Skeletal muscle satellite cell (primary cell): Measurements from ENCODE around the gene CYFIP1.

ENCODE experiments used
- H3K27me3 ChIP-seq: 2 replicates; pipeline ENCODE4 v1.7.0; 2013; ENCODE audit warnings: low read length; ENCODE audit not compliant: control insufficient read depth, insufficient read depth
- H3K36me3 ChIP-seq: 2 replicates; pipeline ENCODE4 v1.7.0; 2013; ENCODE audit warnings: mild to moderate bottlenecking, control low read depth, low read length; ENCODE audit not compliant: insufficient read depth
- H3K4me1 ChIP-seq: 2 replicates; pipeline ENCODE4 v1.7.0; 2013; ENCODE audit warnings: low read length; ENCODE audit not compliant: control insufficient read depth, insufficient read depth
- H3K4me2 ChIP-seq: 2 replicates; pipeline ENCODE4 v1.7.0; 2013; ENCODE audit warnings: mild to moderate bottlenecking, low read length
- H3K4me3 ChIP-seq: 2 replicates; pipeline ENCODE4 v1.7.0; 2013; ENCODE audit warnings: low read length
- H3K9ac ChIP-seq: 2 replicates; pipeline ENCODE4 v1.7.0; 2013; ENCODE audit warnings: mild to moderate bottlenecking, low read depth, low read length, moderate library complexity
- H3K9me3 ChIP-seq: replicated peaks from 2 replicates; pipeline ENCODE4 v1.7.0; 2013; ENCODE audit warnings: mild to moderate bottlenecking, control low read depth, low read length

Gene CYFIP1

DNA sequence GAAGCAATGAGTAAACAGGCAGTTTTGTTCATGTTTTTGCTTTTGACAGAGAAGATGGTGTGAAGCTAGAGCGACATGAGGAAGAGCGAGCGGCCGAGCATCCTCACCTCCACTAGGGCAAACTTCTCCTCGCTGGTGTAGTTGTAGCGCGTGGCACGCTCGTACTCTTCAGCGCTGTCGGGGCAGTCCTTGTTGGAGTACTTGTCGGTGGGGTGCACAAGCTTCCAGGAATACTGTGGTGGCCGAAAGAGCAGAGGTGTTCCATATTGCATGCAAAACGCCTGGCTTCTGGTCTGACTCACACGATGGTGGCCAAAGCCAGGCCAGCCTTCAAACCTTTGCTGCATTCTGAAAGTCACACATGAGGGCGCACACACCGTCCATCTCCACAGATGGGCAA lies 54.3 kb downstream of the CYFIP1 start:
- Histone ChIP-seq H3K36me3 (peaks cover 20% of the 10 kb centered on the region), H3K9me3 (no peaks in the 10 kb centered on the region), H3K4me3 (no peak overlapping the region), H3K9ac (no peak overlapping the region), H3K4me2 (no peak overlapping the region), H3K4me1 (peaks cover 7% of the 10 kb centered on the region), H3K27me3 (no peaks in the 10 kb centered on the region)

DNA sequence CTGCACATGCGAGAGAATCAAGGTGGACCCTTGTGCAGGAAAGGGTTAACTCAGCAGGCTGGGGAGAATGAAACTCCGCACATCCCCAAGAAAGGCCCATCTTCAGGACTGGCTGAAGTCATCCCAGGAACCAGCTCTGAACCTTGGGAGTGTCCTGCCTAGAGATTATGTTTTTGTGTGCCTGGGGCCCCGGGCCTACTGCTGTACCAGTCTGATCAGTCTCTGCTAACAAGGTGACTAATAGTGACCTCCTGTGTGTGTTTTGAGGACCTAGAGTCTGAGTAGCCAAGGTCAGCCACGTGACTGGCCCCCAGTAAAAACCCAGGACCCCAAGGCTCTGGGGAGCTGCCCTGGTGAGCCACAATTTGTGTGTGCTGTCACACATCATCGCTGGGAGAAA lies 58.2 kb downstream of the CYFIP1 start:
- Histone ChIP-seq H3K9me3 (peaks cover 3% of the 10 kb centered on the region), H3K4me3 (no peak overlapping the region), H3K36me3 (peaks cover 32% of the 10 kb centered on the region), H3K4me2 (no peak overlapping the region), H3K4me1 (no peaks in the 10 kb centered on the region), H3K9ac (no peak overlapping the region), H3K27me3 (no peaks in the 10 kb centered on the region)

DNA sequence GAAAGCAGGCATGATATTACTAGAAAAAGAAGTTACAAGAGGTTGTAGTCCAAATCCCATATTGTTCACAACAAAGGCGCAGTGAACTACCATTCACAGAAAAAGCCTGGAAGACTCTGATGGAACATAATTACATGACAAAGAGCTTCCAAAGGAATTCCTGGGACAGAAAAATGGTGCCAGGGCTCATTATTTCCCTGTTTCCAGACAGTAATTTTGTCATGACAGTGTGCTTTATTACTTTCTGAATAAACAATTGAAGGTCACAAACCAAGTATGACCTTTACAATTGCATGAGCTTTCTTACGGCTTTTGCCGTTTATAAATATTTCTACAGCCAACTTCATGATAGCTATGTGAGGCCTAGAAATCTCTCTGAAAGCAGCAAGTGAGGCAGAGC lies 61.0 kb downstream of the CYFIP1 start:
- Histone ChIP-seq H3K4me1 (no peaks in the 10 kb centered on the region), H3K4me3 (no peak overlapping the region), H3K9ac (no peak overlapping the region), H3K9me3 (peaks cover 3% of the 10 kb centered on the region), H3K36me3 (peaks cover 43% of the 10 kb centered on the region), H3K27me3 (no peaks in the 10 kb centered on the region), H3K4me2 (no peak overlapping the region)

GRCh38 chr15:22918596-22919140 lies 61.5 kb downstream of the CYFIP1 start:
- Histone ChIP-seq H3K9ac (no peak overlapping the region), H3K9me3 (peaks cover 3% of the 10 kb centered on the region), H3K4me3 (no peak overlapping the region), H3K4me1 (no peaks in the 10 kb centered on the region), H3K36me3 (peaks cover 48% of the 10 kb centered on the region), H3K4me2 (no peak overlapping the region), H3K27me3 (no peaks in the 10 kb centered on the region)

DNA sequence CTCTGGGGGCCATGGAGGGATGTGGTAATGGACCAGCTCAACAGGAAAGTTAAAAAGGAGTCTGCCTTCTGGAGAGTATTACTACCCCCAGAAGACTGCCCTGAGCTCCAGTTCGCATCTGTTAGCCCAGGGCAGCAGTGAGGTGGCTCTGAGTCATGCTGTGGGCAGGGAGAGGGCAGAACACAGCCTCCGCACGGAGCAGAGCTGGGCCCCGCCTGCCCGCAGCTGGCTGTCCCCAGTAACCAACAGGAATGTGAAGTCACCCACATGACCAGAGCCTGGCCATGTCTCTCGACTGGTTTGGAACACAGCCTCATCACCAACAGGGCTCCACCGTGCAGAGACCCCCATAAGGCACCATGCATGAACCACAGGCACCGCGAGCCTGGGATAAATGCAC lies 62.1 kb downstream of the CYFIP1 start:
- Histone ChIP-seq H3K4me2 (no peak overlapping the region), H3K36me3 (peaks cover 51% of the 10 kb centered on the region), H3K9me3 (peaks cover 3% of the 10 kb centered on the region), H3K9ac (no peak overlapping the region), H3K27me3 (no peaks in the 10 kb centered on the region), H3K4me1 (no peaks in the 10 kb centered on the region), H3K4me3 (no peak overlapping the region)

GRCh38 chr15:22917556-22917955 lies 62.6 kb downstream of the CYFIP1 start:
- Histone ChIP-seq H3K4me2 (no peak overlapping the region), H3K36me3 (peaks cover 56% of the 10 kb centered on the region), H3K9me3 (peaks cover 3% of the 10 kb centered on the region), H3K9ac (no peak overlapping the region), H3K27me3 (no peaks in the 10 kb centered on the region), H3K4me1 (no peaks in the 10 kb centered on the region), H3K4me3 (no peak overlapping the region)

DNA sequence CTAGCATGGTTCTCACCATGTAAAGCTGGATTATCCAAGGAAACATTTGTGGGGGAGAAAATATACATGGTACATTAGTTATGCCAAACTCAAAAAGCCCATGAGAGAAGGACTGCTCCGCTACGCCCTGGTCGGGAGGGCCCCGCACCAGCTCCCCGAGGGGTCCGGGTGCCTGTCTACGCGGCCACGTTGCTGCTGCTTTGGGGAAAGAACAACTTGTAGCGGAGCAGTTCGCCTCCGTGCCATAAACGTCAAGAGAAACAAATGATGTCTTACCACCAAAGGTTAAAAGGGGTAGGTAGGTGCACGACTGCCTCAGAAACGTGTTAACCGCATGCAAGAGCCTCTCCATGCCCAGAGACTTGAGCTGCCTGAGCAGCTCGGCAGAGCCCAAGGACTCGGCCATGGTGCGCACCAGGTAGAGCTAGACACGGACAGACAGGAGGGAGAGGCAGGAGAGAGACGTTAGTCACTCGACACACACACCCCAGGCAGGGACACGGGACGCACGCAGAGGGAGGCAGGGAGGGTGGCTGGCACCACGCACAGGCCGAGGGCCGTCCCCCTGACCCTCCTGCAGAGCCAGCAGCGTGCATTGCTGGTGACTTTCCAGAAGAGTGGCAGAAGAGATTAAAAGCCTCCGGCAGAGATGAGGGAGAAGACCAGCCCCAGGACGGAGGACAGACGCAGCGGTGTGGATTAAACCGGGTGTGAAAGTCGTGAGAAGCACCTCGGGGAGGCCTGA lies 63.4 kb downstream of the CYFIP1 start:
- H3K27me3 ChIP-seq: no peaks in the 10 kb centered on the region
- no peak overlapping the region for H3K9ac ChIP-seq
- peaks cover 61% of the 10 kb centered on the region for H3K36me3 ChIP-seq
- H3K4me2 ChIP-seq: no peak overlapping the region
- H3K4me3 ChIP-seq: no peak overlapping the region
- H3K9me3 ChIP-seq: peaks cover 3% of the 10 kb centered on the region
- H3K4me1 ChIP-seq: no peaks in the 10 kb centered on the region

DNA sequence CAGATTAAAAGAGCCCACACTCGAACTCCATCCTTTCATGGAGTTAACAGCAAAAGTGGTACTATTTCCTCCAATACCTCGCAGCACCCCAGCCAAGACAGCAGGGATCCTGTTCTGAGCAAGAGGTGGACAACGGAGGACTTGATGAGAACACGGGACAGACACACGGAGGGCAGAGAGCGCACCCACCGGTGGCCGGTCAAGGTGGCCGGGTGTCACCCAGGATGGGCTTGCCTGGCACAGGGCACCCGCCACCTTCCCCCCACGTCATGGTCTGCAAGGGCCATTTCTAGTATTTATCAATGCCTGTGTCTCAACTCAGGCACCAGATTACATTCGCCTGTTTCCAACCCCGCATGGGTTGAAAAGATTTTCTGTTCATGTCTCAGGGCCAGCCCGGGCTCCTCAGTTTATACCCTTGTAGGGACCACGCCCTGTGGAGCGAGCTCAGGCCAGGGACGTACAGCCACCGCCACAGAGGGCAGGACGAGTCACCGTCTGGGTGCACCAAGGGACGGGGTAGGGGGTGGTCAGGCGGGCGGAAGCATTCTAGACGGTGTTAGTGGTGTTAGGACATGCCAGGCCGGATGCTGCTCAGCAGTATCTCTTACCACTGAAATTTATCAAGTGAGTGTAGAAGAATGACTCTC lies 64.2 kb downstream of the CYFIP1 start:
- Histone ChIP-seq H3K9me3 (peaks cover 3% of the 10 kb centered on the region), H3K36me3 (peaks cover 66% of the 10 kb centered on the region), H3K4me3 (no peak overlapping the region), H3K27me3 (no peaks in the 10 kb centered on the region), H3K4me1 (no peaks in the 10 kb centered on the region), H3K9ac (no peak overlapping the region), H3K4me2 (no peak overlapping the region)

DNA sequence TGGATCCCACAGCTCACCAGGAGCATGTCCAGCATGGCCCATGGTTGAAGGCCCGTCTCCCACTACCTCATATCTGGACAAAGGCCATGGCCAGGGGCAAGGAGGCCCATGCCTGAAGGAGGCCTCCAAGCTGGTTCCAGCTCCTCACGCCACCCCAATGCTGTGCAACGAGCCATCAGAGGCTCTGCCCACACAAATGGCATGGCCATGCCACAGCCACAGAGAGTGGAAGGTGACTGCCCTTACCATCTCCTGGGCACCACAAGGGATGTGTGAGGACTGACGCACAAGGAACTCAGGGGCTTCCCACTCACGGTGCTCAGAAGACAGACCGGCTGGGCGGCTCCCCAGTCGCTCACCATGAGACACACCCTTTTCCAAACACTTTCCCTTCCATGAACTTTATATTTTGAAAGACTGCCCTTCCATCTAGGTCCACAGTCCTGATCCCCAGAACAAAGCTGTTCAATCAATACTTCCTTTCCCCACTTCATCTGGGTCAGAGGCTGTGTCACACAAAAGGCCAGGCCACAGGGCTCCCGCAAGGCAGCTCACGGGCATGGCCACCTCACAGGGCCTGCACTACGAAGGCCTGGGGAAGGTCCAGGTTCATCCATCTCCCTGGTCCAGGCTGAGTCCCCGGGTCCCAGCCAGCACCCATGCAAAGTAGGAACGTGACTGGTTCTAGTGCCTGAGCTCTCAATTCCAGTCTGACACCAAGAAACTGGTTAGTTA lies 66.4 kb downstream of the CYFIP1 start:
- Histone ChIP-seq H3K36me3 (peaks cover 87% of the 10 kb centered on the region), H3K4me2 (no peak overlapping the region), H3K9me3 (peaks cover 3% of the 10 kb centered on the region), H3K9ac (no peak overlapping the region), H3K4me1 (no peaks in the 10 kb centered on the region), H3K4me3 (no peak overlapping the region), H3K27me3 (no peaks in the 10 kb centered on the region)

GRCh38 chr15:22912256-22912655 lies 67.9 kb downstream of the CYFIP1 start:
- Histone ChIP-seq H3K36me3 (peaks cover 85% of the 10 kb centered on the region), H3K4me3 (no peak overlapping the region)

GRCh38 chr15:22911306-22911705 lies 68.9 kb downstream of the CYFIP1 start:
- no peaks in the 10 kb centered on the region for H3K4me1 ChIP-seq
- H3K27me3 ChIP-seq: no peaks in the 10 kb centered on the region
- H3K4me3 ChIP-seq: no peak overlapping the region
- H3K9ac ChIP-seq: no peak overlapping the region
- H3K4me2 ChIP-seq: no peak overlapping the region
- H3K9me3 ChIP-seq: no peaks in the 10 kb centered on the region
- peaks cover 81% of the 10 kb centered on the region for H3K36me3 ChIP-seq

More at GRCh38 chr15:22912256-22912655, 67.9 kb downstream of the CYFIP1 start:
- Histone ChIP-seq H3K4me2 (no peak overlapping the region), H3K9me3 (no peaks in the 10 kb centered on the region), H3K27me3 (no peaks in the 10 kb centered on the region), H3K9ac (no peak overlapping the region), H3K4me1 (no peaks in the 10 kb centered on the region)
